HG03571 (cell line): ENCODE results near the gene NLN.
"Not testable (repeated sequence)": the region's sequence is repeated elsewhere in the genome, so short reads cannot be mapped to it uniquely, and the experiment has no call there.

Experiments
- ATAC-seq: cut with Tn5 transposase; IDR thresholded peaks from one replicate; pipeline ENCODE4 v1.9.1; 2021; ENCODE audit not compliant: unreplicated experiment

NLN gene

GRCh38 chr5:65730910-65731309 lies 8.9 kb downstream of the NLN start:
- ATAC-seq, result no peak

DNA sequence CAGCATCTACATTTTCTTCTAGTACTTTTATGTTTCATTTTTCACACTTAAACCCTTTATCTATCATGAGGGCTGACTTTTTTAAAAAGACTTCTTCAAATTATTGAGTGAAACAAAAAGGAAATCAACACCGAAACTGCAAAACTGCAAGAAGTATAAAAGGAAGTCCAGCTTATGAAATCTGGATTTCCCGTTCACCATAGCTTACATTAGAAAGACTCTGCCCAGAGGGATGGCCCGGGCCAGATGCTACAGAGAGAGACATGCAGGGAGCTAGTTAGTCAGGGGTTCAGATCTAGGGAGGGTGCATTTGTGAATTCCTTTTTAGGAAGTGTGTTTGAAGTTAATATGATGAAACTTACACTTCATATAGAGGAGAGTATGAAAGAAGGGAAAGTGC lies 10.0 kb downstream of the NLN start:
- ATAC-seq, result not testable (repeated sequence)

- ATAC-seq, result not testable (repeated sequence)
Measured at GRCh38 chr5:65734196-65734775, 12.3 kb downstream of the NLN start.

DNA sequence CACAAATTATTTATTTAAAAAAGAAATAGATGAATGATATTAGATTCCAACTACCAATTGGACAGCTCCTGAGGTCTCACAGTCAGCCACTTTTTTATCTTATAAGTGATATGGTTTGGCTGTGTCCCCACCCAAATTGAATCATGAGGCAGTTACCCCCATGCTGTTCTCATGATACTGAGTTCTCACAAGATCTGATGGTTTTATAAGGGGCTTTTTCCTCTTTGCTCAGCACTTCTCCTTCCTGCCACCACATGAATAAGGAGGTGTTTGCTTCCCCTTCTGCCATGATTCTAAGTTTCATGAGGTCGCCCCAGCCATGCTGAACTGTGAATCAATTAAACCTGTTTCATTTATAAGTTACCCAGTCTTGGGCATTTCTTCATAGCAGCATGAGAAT lies 12.9 kb downstream of the NLN start:
- no peak for ATAC-seq

GRCh38 chr5:65736011-65736410 lies 14.0 kb downstream of the NLN start:
- no peak for ATAC-seq

DNA sequence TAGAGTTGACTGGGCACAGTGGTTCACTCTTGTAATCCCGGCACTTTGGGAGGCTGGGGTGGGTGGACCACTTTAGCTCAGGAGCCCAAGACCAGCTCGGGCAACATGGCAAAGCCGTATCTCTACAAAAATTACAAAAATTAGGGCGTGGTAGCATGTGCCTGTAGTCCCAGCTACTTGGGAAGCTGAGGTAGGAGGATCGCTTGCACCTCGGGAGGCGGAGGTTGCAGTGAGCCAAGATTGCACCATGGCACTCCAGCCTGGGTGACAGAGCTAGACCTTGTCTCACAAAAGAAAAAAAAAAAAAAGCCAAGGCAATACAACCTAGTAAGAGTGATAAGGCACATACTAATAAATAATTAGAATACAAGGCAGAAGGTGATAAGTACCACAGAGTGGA lies 15.8 kb downstream of the NLN start:
- ATAC-seq, result no peak

DNA sequence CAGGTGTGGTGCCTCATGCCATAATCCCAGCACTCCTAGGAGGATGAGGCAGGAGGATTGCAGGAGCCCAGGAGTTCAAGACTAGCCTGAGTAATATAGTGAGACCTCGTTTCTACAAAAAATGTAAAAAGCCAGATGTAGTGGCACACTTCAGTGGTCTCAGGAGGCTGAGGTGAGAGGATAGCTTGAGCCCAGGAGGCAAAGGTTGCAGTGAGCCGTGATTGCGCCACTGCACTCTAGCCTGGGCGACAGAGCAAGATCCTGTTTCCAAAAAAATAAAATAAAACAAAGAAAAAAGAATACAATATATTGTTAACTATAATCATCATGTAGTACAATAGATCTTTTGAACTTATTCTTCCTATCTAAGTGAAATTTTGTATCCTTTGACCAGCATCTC lies 16.3 kb downstream of the NLN start:
- ATAC-seq, result no peak

DNA sequence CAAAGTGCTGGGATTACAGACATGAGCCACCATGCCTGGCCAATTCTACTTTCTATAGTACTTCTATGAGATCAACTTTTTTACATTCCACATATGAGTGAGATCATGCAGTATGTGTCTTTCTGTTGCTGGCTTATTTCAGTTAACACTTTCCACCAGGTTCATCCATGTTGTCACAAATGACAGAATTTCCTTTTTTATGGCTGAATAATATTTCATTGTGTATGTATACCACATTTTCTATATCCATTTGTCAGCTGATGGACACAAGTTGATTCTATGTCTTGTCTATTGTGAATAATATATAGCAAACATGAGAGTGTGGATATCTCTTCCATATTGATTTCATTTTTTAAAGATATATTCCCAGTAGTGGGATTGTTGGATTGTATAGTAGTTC lies 17.2 kb downstream of the NLN start:
- no peak for ATAC-seq

DNA sequence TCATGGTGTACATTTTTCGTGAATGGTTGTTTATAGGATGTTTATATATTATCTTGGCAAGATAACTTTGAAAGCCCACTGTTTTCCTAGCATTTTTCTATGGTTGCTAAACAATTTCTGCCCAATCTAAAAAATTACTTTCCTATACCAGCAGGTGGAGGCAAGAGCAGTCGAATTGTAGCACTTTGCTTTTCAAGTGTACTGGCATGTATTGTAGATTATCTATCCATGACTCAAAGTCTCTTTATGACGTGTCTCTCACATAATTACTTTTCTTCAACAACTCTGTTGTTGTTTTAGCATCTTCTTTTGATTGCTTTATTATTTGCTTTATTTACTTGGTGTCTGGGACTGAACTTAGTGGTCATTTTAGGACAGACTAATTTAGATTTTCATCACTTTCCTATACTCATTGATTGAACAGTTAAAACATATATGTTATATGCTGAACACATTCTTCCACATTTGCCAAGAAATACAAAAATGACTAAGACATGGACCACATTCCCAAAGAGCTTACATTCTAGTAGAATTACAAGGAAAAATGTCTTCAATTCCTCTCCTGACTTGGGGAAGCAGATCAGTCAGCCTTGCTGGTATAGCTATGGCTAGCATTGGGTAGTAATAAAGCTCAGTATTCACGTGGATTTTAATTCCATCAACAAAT lies 20.7 kb downstream of the NLN start:
- ATAC-seq, result no peak

- ATAC-seq, result no peak
Measured at GRCh38 chr5:65749221-65749844, 27.3 kb downstream of the NLN start.

DNA sequence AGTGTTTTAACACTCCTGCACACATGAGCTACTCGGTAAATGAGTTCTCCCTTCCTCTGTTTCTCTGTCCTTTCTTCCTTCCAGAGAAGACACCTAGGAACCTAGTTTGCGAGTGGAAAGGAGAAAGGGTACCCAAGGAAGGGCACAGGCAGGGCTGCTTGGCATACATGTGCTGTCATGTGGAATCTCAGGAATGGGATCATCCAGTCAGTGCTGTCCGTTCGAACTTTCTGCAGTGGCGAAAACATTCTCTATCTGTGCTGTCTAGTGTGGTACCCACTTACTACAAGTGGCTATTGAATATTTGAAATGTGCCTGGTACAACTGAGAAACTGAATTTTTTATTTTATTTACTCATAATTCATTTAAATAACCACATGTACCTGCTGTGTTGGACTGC lies 28.0 kb downstream of the NLN start:
- no peak for ATAC-seq

GRCh38 chr5:65750938-65751337 lies 28.9 kb downstream of the NLN start:
- no peak for ATAC-seq

DNA sequence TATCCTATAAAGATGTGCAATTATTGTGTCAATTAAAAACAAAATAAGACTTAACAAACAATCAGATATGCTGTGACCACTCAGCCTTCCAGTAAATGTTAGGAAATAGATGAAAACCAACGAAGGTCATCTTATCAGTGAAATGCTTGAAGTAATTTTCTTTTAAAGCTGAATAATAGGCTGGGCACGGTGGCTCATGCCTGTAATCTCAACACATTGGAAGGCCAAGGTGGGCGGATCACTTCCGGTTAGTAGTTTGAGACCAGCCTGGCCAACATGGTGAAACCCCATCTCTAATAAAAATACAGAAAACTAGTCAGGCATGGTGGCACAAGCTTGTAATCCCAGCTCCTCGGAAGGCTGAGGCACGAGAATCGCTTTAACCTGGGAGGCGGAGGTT lies 31.2 kb downstream of the NLN start:
- ATAC-seq, result no peak

- ATAC-seq, result no peak
Measured at GRCh38 chr5:65758546-65759144, 36.6 kb downstream of the NLN start.

GRCh38 chr5:65760504-65761275 lies 38.7 kb downstream of the NLN start:
- ATAC-seq, result no peak

- ATAC-seq, result no peak
Measured at GRCh38 chr5:65762234-65762633, 40.2 kb downstream of the NLN start.

DNA sequence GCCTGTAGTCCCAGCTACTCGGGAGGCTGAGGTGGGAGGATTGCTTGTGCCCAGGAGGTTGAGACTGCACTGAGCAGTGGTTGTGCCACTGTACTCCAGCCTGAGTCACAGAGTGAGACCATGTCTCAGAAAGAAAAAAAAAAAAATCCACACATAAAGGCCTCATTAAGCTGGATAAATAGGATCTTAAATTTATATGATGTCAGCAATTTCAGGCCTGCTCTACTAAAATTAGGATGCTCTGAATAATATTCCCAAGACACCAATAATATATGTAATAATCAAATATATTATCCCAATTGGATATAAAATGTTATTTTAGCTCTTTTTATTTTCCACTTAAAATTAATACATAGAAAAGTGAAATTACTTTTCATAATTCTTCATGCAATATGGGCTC lies 43.6 kb downstream of the NLN start:
- ATAC-seq, result no peak

DNA sequence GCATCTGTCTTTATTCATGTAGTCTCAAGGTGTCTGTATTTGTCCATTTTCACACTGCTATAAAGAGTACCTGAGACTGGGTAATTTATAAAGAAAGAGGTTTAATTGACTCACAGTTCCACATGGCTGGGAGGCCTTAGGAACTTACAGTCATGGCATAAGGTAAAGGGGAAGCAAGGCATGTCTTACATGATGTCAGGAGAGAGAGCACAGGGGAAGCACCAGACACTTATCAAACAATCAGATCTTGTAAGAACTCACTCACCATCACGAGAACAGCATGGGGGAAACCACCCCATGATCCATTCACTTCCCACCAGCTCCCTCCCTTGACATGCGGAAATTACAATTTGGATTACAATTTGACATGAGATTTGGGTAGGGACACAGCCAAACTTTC lies 44.2 kb downstream of the NLN start:
- no peak for ATAC-seq

GRCh38 chr5:65766781-65767180 lies 44.8 kb downstream of the NLN start:
- no peak for ATAC-seq

- ATAC-seq, result no peak
Measured at GRCh38 chr5:65767565-65767964, 45.6 kb downstream of the NLN start.

GRCh38 chr5:65768723-65769346 lies 46.8 kb downstream of the NLN start:
- no peak for ATAC-seq
